Smooth muscle cell (in vitro differentiated cells): ENCODE results near the gene NHERF2. TPM values are rescaled to one million over a fixed set of nuclear protein-coding genes. Genes with fewer than 3 reads are reported as not detected.

Source experiments
- DNase-seq: peaks from one replicate; lab custom pipeline; 2025; ENCODE audit not compliant: unreplicated experiment; lab: John Stamatoyannopoulos, UW
- H2AFZ ChIP-seq: fragments of 200-600 bp; sonication (generic); 2 replicates; pipeline ENCODE4 v1.6.0; 2016; ENCODE audit warnings: antibody characterized with exemption, low read depth, mild to moderate bottlenecking
- H3F3A ChIP-seq: fragments of 200-600 bp; sonication (generic); 2 replicates; pipeline ENCODE4 v1.6.0; 2017; ENCODE audit warnings: antibody characterized with exemption, low read depth
- H3K27ac ChIP-seq: fragments of 200-600 bp; sonication (generic); 2 replicates; pipeline ENCODE4 v1.5.1; 2016; ENCODE audit warnings: low read depth, mild to moderate bottlenecking
- H3K27me3 ChIP-seq: fragments of 200-600 bp; sonication (generic); 2 replicates; pipeline ENCODE4 v1.6.1; 2016; ENCODE audit warnings: low read depth, mild to moderate bottlenecking
- H3K36me3 ChIP-seq: fragments of 200-600 bp; sonication (generic); 2 replicates; pipeline ENCODE4 v1.5.1; 2016; ENCODE audit warnings: low read depth
- H3K4me1 ChIP-seq: fragments of 200-600 bp; sonication (generic); 2 replicates; pipeline ENCODE4 v1.5.1; 2016; ENCODE audit warnings: low read depth
- H3K4me2 ChIP-seq: fragments of 200-600 bp; sonication (generic); 2 replicates; pipeline ENCODE4 v1.6.0; 2016; ENCODE audit warnings: mild to moderate bottlenecking
- H3K4me3 ChIP-seq: fragments of 200-600 bp; sonication (generic); 2 replicates; pipeline ENCODE4 v1.5.1; 2016; ENCODE audit warnings: mild to moderate bottlenecking
- H3K79me2 ChIP-seq: fragments of 200-600 bp; sonication (generic); 2 replicates; pipeline ENCODE4 v1.6.0; 2016; ENCODE audit warnings: low read depth, mild to moderate bottlenecking
- H3K9ac ChIP-seq: fragments of 200-600 bp; sonication (generic); 2 replicates; pipeline ENCODE4 v1.6.0; 2016; ENCODE audit warnings: low read depth
- H3K9me3 ChIP-seq: fragments of 200-600 bp; sonication (generic); replicated peaks from 2 replicates; pipeline ENCODE4 v1.5.1; 2016; ENCODE audit warnings: low read depth
- H4K20me1 ChIP-seq: fragments of 200-600 bp; sonication (generic); 2 replicates; pipeline ENCODE4 v1.6.0; 2016; ENCODE audit warnings: low read depth
- WGBS: methylation state at CpG from one replicate; pipeline ENCODE4 v1.1.7; 2016; ENCODE audit warnings: low lambda C conversion rate; 5-methylcytosine and 5-hydroxymethylcytosine counted together
- polyA plus RNA-seq: library from polyadenylated mRNA; unstranded; fragments of >200 nt; fragmentation: Nextera tagmentation; extraction: Ambion mirVana; gene quantifications from 2 replicates; pipeline ENCODE4 v1.2.1, GENCODE V29; 2016
- total RNA-seq: library from RNA; depleted of rRNA; stranded (reverse); fragments of >200 nt; gene quantifications from 2 replicates; pipeline ENCODE4 v1.2.3, GENCODE V29; 2014
- TF ChIP-seq, protein P1 (sequence below): fragments of 200-600 bp; sonication (generic); IDR thresholded peaks from 2 replicates; pipeline ENCODE4 v1.5.1; 2017; ENCODE audit warnings: borderline replicate concordance, mild to moderate bottlenecking, antibody characterized with exemption; ENCODE audit not compliant: insufficient read depth, poor library complexity, severe bottlenecking

The NHERF2 gene
- total and polyA plus RNA-seq, 2 experiments from 2014 or later = 14.4 to 40.2 TPM

DNA sequence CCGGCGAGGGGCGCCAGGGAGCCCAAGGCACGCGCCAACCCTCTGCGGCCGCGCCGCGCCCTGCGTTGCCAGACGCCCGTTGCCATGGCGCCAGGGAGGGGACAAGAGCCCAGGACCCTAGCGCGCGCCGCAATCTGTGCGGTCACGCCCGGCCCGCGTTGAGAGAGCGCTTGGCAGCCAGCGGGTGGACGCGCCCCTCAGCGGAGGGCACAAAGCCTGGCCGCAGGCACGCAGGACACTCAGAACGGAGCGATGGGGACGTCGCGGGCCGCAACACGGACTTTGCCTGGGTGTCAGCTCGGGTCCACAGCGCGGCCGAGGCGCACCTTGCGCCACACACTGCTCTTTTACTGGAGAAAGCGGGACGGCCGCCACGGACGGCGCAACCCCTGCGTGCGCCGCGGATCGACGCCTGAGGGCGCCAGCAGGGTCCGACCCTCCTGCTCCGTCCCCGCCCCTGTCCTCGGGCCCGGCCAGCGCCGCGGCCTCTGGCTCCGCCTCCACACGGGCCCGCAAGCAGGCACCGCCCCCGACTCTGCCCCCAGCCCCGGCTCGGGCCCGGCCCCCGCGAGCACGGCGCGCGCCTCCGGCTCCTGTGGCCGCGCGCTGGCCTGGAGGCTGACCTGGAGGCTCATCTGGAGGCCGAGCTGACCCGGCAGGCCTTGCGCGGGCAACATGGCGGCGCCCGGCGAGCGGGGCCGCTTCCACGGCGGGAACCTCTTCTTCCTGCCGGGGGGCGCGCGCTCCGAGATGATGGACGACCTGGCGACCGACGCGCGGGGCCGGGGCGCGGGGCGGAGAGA is 43.0 kb upstream of the NHERF2 start, which contains the start of gene GFER:
Gene GFER, plus strand, starts transcription at position 650 of the 803 bp plus-strand sequence. Its CDS starts 26 bp downstream, at position 676.
- 1% methylated on average over 92 of the region's 109 CpGs for WGBS

DNA sequence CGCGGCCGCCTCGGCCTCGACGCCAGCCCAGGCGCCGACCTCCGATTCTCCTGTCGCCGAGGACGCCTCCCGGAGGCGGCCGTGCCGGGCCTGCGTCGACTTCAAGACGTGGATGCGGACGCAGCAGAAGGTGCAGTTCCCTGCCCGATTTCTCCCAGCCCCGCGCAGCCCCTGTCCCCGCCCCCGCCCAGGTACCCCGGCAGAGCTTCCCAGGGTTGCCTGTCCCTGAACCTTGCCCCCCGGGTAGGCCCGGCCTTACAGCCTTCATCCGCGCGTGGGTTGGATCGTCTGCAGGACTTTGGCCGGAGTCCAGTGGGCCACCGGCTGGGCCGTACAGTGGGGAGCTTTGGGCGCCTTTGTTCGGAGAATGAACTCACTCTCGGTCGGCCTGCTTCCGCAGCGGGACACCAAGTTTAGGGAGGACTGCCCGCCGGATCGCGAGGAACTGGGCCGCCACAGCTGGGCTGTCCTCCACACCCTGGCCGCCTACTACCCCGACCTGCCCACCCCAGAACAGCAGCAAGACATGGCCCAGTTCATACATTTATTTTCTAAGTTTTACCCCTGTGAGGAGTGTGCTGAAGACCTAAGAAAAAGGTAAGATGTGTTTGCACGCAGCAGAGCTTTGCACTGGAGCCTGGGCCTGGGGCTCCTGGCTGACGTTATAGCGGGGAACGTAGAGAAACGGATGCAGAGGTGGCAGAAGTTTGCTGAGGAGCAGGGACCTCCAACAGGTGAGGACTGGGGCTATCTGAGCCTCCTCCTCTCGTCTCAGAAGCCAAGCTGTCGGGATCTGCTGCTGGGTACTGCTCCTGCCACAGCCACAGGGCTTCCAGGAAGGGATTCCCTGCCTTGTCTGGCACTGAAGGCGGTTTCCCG is 42.1 kb upstream of the NHERF2 start:
- Histone ChIP-seq H3K27me3 (peaks cover 53% of the 10 kb centered on the region), H3K4me2 (peak overlapping the region; percentile 99), H3K9me3 (no peaks in the 10 kb centered on the region), H2AFZ (peak overlapping the region; percentile 81), H3K4me1 (peaks cover 19% of the 10 kb centered on the region), H3K27ac (peak overlapping the region; percentile 13), H3K36me3 (no peaks in the 10 kb centered on the region), H4K20me1 (no peaks in the 10 kb centered on the region), H3K4me3 (peak overlapping the region; percentile 89), H3F3A (peaks cover 7% of the 10 kb centered on the region), H3K79me2 (no peaks in the 10 kb centered on the region), H3K9ac (peak overlapping the region; percentile 84)
- 9% methylated on average over 55 of the region's 58 CpGs for WGBS
- DNase-seq = peak; percentile 36
- TF ChIP-seq, protein P1, sequence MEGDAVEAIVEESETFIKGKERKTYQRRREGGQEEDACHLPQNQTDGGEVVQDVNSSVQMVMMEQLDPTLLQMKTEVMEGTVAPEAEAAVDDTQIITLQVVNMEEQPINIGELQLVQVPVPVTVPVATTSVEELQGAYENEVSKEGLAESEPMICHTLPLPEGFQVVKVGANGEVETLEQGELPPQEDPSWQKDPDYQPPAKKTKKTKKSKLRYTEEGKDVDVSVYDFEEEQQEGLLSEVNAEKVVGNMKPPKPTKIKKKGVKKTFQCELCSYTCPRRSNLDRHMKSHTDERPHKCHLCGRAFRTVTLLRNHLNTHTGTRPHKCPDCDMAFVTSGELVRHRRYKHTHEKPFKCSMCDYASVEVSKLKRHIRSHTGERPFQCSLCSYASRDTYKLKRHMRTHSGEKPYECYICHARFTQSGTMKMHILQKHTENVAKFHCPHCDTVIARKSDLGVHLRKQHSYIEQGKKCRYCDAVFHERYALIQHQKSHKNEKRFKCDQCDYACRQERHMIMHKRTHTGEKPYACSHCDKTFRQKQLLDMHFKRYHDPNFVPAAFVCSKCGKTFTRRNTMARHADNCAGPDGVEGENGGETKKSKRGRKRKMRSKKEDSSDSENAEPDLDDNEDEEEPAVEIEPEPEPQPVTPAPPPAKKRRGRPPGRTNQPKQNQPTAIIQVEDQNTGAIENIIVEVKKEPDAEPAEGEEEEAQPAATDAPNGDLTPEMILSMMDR = no peak

More for the DNA sequence above, 43.0 kb upstream of the NHERF2 start, which contains the start of gene GFER:
- Histone ChIP-seq H3K79me2 (no peaks in the 10 kb centered on the region), H4K20me1 (no peaks in the 10 kb centered on the region), H3K27ac (peak within 1 kb of the TSS; percentile 13), H2AFZ (peak within 1 kb of the TSS; percentile 81), H3K9me3 (no peaks in the 10 kb centered on the region), H3K4me3 (peak within 1 kb of the TSS; percentile 89), H3F3A (peaks cover 7% of the 10 kb centered on the region), H3K9ac (peak within 1 kb of the TSS; percentile 84), H3K36me3 (no peaks in the 10 kb centered on the region), H3K4me2 (peak within 1 kb of the TSS; percentile 99), H3K27me3 (peaks cover 53% of the 10 kb centered on the region), H3K4me1 (peaks cover 28% of the 10 kb centered on the region)
- TF ChIP-seq, protein P1 = peak; percentile 9
- DNase-seq = peak; percentile 76

DNA sequence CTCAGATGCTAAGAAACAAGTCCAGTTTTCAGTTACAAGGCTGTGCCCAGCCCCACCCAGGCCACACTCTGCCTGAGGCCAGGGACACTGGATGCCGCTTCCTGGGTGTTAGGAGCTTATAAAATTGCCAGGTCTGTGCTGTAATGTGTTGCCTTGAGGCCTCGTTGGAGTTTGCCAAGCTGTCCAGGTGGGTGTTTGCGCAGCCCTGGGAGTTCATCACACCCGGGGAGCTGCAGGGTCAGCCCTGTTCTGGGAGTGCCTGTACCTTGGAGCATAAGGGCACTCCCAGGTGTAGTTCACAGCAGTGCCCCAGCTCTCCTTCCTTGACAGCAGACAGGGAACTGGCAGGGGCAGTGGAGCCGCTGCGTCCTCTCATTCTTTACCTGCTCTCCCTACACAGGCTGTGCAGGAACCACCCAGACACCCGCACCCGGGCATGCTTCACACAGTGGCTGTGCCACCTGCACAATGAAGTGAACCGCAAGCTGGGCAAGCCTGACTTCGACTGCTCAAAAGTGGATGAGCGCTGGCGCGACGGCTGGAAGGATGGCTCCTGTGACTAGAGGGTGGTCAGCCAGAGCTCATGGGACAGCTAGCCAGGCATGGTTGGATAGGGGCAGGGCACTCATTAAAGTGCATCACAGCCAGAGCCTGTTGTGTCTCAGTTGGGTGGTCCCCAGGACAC is 41.1 kb upstream of the NHERF2 start:
- Histone ChIP-seq H3K27ac (no peak overlapping the region), H3K9me3 (no peaks in the 10 kb centered on the region), H3K27me3 (peaks cover 52% of the 10 kb centered on the region), H3K4me2 (peak overlapping the region; percentile 99), H3K4me1 (peaks cover 11% of the 10 kb centered on the region), H3F3A (peaks cover 7% of the 10 kb centered on the region), H3K4me3 (peak overlapping the region; percentile 89), H4K20me1 (no peaks in the 10 kb centered on the region), H3K9ac (no peak overlapping the region), H3K36me3 (no peaks in the 10 kb centered on the region), H3K79me2 (no peaks in the 10 kb centered on the region), H2AFZ (no peak overlapping the region)
- WGBS = 98% methylated on average over 14 of the region's 14 CpGs
- TF ChIP-seq, protein P1 = no peak
- DNase-seq = no peak
